Fibroblast of pulmonary artery (primary cell): Measurements from ENCODE around the gene RTL10.
A peak's percentile ranks its signal among the peaks of the same experiment; 100 is the strongest.

ENCODE experiments used
- DNase-seq: peaks from one replicate; pipeline ENCODE4 v3.0.0-alpha.2; 2010; ENCODE audit warnings: low read depth
- H3K4me3 ChIP-seq: replicated peaks from 2 replicates; pipeline ENCODE4 v1.5.1; 2011; ENCODE audit warnings: low read depth, mild to moderate bottlenecking, control low read depth, low read length, moderate library complexity
- TF ChIP-seq, protein P1 (sequence below): IDR thresholded peaks from 2 replicates; pipeline ENCODE4 v1.5.1; 2011; ENCODE audit warnings: mild to moderate bottlenecking, control low read depth, low read length, inconsistent platforms; ENCODE audit errors: missing control alignments

The RTL10 gene

DNA sequence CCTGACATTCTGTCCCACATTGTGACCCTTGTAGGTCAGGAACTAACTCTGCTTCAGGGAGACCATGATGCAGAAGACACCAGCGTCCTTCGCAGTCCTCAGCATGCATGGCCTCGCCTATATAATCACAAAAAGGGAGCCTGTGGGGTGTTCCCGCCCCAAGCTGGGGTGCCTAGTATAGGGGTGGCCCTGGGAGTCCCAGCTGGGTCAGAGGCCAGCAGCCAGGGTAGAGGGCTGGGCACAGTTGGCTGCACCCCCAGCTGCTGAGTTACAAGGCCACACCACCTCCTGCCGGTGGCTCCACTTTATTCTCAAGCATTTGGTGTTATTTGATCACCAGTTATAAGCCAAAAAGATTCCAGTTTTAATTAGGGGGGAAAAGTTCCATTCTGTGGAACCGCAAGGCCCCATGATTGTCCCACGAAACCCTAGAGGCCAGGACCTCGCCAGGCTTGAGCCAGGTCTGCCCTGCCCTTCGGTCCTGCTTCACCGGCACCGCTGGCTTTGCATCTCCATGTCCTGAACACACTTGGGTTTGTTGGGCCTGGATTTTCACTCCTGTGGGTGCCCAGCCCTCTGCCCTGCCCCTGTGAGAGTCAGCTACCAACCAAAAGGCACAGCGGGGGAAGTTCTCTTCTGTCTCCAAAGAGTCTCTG lies 15.0 kb upstream of the RTL10 start:
- no peak overlapping the region for H3K4me3 ChIP-seq
- DNase-seq = no peak
- TF ChIP-seq, protein P1, sequence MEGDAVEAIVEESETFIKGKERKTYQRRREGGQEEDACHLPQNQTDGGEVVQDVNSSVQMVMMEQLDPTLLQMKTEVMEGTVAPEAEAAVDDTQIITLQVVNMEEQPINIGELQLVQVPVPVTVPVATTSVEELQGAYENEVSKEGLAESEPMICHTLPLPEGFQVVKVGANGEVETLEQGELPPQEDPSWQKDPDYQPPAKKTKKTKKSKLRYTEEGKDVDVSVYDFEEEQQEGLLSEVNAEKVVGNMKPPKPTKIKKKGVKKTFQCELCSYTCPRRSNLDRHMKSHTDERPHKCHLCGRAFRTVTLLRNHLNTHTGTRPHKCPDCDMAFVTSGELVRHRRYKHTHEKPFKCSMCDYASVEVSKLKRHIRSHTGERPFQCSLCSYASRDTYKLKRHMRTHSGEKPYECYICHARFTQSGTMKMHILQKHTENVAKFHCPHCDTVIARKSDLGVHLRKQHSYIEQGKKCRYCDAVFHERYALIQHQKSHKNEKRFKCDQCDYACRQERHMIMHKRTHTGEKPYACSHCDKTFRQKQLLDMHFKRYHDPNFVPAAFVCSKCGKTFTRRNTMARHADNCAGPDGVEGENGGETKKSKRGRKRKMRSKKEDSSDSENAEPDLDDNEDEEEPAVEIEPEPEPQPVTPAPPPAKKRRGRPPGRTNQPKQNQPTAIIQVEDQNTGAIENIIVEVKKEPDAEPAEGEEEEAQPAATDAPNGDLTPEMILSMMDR = no peak

- TF ChIP-seq, protein P1 = no peak
- DNase-seq = no peak
- H3K4me3 ChIP-seq = no peak overlapping the region
These were observed 14.2 kb upstream of the RTL10 start for GRCh38 chr22:19868773-19869471.

- no peak overlapping the region for H3K4me3 ChIP-seq
- TF ChIP-seq, protein P1 = no peak
- DNase-seq = no peak
These were observed 13.7 kb upstream of the RTL10 start for GRCh38 chr22:19868333-19868732.

GRCh38 chr22:19867617-19868016 lies 12.9 kb upstream of the RTL10 start:
- H3K4me3 ChIP-seq = no peak overlapping the region
- TF ChIP-seq, protein P1 = no peak
- DNase-seq = no peak

- TF ChIP-seq, protein P1 = no peak
- H3K4me3 ChIP-seq = no peak overlapping the region
- DNase-seq = no peak
These were observed 12.0 kb upstream of the RTL10 start for GRCh38 chr22:19866665-19867009.

GRCh38 chr22:19865141-19865829 lies 10.6 kb upstream of the RTL10 start:
- no peak overlapping the region for H3K4me3 ChIP-seq
- TF ChIP-seq, protein P1 = no peak
- DNase-seq = peak; percentile 49
